HCEC 1CT (cell line): Measurements from ENCODE around the gene TLK1.
"Not testable (repeated sequence)": the region's sequence is repeated elsewhere in the genome, so short reads cannot be mapped to it uniquely, and the experiment has no call there.

Experiments
- DNase-seq: peaks from one replicate; pipeline ENCODE4 v3.0.0-alpha.2; 2017

TLK1 gene

DNA sequence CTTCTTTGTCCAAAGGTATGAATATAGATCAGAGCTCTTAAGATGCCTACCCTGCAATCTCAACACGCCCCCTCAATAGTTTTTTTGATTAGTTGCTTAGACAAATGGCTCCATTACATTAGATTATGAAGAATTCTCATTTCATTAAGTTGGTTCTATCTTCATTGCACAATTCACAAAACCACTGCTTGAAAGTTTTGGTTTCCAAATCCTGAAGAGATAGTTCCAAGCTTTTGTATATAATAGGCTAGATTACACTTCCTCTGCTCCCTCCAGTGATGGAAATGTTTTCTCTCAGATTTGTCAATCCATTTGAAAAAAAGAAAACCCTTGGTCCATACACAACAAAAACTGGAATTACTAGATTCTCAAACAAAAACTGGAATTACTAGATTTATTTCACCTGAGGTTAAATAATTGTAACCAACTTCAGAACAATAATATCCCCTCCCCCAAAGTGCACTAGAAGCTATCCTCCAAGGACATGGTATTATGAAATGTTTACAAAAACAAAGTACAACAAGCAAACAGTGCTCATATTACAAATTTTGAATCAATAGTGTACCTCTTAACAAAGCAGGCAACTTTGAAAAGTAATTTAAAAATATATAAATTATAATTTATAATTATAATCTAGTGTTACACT, 6.8 kb upstream of the TLK1 start:
- no peak for DNase-seq

GRCh38 chr2:171166328-171166983, 5.8 kb upstream of the TLK1 start:
- no peak for DNase-seq

- no peak for DNase-seq
Observed at GRCh38 chr2:171165967-171166327, 5.3 kb upstream of the TLK1 start.

DNA sequence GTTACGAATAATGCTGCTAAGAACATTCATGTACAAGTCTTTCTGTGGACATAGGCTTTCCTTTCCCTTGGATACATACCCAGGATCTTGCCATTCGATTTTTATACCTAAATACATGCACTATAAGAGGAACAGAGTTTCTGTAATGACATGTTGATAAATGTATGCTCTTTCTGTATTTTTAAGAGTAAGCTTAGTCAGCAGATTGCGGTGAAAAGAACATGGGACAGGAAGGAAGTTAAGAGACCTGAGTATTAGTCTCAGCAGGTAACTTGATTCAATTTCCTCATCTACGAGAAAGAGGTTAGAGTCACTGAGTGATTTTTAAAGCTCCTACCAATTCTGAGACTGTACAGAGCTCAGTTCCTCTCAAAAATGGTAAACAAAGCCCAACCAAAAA, 2.6 kb upstream of the TLK1 start:
- no peak for DNase-seq

GRCh38 chr2:171162522-171163197, 2.0 kb upstream of the TLK1 start:
- not testable (repeated sequence) for DNase-seq

DNA sequence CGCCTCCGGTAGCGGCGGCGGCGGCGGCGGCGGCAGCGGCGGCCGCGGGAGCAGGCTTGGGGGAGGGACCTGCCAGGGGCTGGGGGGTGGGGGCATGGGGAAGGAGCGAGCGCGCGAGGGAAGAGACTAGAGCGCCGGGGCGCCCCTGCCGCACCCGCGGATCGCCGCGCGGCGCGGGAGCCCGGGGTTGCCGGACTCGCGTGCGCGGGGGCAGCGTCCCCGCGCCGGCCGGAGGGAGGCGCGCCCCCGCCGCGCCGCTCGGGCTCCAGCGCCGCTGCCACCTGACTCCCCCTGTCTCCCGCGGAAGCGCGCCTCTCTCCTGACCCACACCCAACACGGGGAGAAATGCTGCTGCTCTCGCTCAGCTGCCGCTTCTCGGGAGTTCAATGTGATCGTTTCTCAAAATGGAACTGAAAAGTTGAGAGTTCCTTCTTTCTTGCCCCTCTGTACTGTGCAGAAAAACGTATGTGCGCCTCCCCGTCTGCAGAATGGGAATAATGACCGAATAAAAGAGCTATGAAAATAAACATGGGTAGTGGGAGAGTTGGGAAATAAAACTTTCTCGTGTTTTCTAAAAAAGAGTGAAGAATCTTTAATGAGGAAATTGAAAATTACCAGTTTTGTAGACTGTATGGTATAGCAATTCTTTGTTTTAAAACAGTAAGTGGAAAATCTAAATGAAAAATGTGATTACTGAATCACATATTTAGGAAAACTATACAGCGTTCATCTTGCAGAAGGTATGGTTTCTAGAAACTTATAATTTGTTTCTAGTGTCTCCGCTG, 455 bp upstream of the TLK1 start:
- peak; percentile 73 for DNase-seq

GRCh38 chr2:171159372-171160118, 1.1 kb downstream of the TLK1 start:
- peak; percentile 59 for DNase-seq

DNA sequence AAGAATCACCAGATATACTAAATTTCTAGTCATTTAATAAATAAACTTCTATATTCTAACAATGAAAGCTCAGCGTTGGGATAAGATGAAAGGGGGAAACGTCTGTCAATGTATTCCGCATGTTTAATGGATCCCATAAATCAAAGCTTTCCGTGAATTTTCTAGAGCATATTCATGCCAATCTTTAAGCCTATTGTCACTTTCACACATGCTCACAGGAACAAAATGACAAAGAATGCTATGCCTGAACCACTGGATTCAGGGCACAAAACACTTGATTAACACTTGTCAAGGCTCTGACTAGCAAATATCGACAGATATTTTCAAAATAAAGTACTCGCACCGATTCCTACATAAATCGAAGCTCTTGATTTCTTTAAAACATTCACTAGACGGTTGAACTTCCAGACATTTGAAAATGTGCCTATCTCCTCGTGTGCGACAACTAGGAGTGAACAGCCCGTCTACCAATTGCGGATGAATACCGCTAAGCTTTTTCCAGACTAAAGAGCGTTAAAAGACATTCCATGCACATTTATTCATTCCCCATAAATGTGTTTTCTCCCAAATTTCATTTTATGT, 1.8 kb downstream of the TLK1 start:
- DNase-seq = no peak

GRCh38 chr2:171158036-171158789, 2.5 kb downstream of the TLK1 start:
- no peak for DNase-seq

DNA sequence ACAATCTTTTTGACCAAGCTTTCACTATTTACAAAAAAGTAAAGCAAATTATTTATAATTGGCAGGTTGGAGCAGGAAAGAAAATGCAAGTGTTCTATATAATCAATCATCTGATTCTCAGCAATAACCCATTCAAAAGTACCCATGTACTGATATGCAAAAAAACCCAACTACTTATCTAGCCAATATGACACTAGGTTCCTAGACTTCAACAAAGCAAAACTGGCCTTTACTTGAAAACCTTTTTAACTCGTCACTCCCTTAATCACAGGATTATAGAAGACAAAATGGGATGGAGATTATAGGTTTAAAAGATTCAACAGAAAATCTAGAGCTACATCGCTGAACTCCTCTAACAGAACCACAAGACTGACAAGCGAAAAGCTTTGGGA, 3.6 kb downstream of the TLK1 start:
- no peak for DNase-seq

- DNase-seq = no peak
Observed at GRCh38 chr2:171154348-171154747, 6.3 kb downstream of the TLK1 start.

- DNase-seq = no peak
Observed at GRCh38 chr2:171150694-171151285, 9.9 kb downstream of the TLK1 start.

GRCh38 chr2:171149986-171150693, 10.6 kb downstream of the TLK1 start:
- DNase-seq = no peak

DNA sequence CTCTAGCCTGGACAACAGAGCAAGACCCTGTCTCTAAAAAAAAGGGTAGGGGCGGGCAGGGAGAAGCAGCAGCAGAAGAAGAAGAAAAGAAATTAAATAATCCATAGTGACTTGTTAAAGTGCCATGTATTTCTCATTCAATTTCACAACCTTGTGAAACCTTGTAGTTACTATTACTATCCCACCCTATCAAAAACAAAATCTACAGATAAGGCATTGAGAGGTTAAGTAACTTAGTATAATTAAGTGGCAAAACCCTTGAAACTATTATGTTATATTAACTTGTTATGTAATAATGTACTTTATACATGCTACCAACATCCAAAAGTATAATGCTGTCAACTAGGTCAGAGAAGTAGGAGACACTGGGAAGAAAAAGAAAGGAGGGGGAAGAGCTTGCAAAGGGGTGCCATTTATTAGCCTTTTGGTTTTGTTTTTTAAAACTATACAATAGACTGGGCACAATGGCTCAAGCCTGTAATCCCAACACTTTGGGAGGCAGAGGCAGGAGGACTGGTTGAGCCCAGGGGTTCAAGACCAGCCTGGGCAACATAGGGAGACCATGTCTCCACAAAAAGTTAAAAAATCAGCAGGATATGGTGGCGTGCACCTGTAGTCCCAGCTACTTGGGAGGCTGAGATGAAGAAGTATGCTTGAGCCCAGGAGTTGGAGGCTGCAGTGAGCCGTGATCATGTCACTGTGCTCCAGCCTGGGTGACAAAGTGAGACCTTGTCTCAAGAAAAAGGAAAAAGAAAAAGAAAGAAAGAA, 11.3 kb downstream of the TLK1 start:
- no peak for DNase-seq

GRCh38 chr2:171147081-171147480, 13.6 kb downstream of the TLK1 start:
- no peak for DNase-seq

DNA sequence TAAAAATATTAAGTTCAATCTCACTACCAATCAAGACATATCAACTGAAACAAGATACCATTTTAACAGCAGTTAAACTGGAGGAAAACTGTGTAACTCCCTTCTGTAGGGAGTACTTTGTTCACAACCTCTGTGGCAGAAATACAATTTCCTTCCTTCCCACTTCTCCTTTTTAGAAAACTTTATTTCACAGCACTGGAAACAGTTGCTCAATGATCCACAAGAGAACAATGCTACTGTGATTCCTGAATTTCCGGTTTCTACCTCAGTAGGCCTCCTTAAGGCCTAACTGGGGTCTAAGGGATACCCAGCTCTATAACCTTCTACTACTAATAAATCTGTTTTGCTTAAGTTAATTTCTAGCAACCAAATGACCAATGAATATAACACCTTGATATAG, 14.1 kb downstream of the TLK1 start:
- no peak for DNase-seq

GRCh38 chr2:171146071-171146470, 14.6 kb downstream of the TLK1 start:
- no peak for DNase-seq

DNA sequence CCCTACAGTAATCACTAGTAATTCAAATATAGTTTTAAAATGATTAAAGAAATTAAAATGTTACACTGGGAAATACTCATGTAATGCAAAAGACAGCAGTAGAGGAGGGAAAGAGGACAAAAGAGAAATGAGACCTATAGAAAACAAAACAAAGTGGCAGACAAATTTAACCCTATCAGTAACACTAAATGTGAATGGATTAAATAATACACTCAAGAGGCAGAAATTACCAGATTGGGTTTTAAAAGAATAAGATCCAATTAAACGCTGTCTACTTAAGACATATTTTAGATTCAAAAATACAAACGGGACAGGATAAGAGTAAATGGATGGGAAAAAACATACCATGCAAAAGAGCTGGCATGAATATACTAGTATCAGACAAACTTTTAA, 17.0 kb downstream of the TLK1 start:
- DNase-seq = no peak

DNA sequence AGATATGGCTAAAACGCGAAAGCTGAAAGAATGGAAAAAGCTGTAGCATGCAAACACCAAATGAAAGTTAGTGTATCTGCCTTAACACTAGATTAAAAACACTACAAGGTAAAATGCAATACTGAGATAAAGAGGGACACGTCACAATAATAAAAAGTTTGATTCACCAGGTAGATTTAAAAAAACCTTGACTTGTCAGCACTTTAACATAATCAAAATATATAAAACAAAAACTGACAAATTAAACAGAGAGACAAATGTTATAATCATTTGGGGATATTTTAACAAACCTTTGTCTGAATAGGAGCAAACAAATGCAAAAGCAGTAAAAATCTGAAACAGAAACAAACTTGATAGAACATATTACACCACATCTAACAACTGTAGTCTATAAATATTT, 18.3 kb downstream of the TLK1 start:
- no peak for DNase-seq

DNA sequence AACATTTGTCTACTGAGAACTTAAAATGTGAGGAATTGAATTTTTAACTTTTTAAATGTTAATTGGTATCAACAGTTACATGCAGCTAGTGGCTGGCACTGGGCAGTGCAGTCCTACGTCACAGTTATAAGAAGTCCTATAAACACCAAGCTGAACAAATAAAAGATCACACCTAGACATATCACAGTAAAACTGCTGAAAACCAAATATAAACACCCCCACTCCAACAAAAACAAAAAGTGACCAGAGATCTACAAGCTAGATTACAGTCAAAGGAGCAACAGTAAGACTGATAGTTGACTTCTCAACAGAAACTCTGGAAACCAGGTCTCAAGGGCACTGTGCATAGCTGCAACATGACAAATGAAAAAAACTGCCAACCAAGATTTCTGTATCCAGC, 19.4 kb downstream of the TLK1 start:
- no peak for DNase-seq
